T-helper 1 cell (primary cell): ENCODE measurements around the gene CRYGD.
"Not testable (repeated sequence)": the region's sequence is repeated elsewhere in the genome, so short reads cannot be mapped to it uniquely, and the experiment has no call there.

ENCODE experiments used
- DNase-seq, 5 donors: peaks; one replicate each; pipeline ENCODE4 v3.0.0-alpha.2; 2012 to 2020

The CRYGD gene

GRCh38 chr2:208129744-208130711, 5.7 kb upstream of the CRYGD start, which contains the start of gene CRYGC:
TSS of gene CRYGC (minus strand) at chr2:208129828. CDS start at chr2:208129792, 36 bp downstream.
- DNase-seq: no peak

GRCh38 chr2:208128136-208128535, 3.8 kb upstream of the CRYGD start:
- no peak for DNase-seq

- no peak for DNase-seq
Observed at GRCh38 chr2:208127090-208127489, 2.8 kb upstream of the CRYGD start.

GRCh38 chr2:208125251-208125650, 927 bp upstream of the CRYGD start:
- no peak for DNase-seq

GRCh38 chr2:208122248-208122647, 2.1 kb downstream of the CRYGD start:
- DNase-seq: no peak

GRCh38 chr2:208118918-208119317, 5.4 kb downstream of the CRYGD start:
- DNase-seq: no peak

- not testable (repeated sequence) for DNase-seq
Observed at GRCh38 chr2:208117390-208117789, 6.9 kb downstream of the CRYGD start.

- no peak for DNase-seq
Observed at GRCh38 chr2:208112969-208113368, 11.4 kb downstream of the CRYGD start.

- DNase-seq: not testable (repeated sequence)
Observed at GRCh38 chr2:208112273-208112745, 12.0 kb downstream of the CRYGD start.

- no peak for DNase-seq
Observed at GRCh38 chr2:208103616-208104015, 20.7 kb downstream of the CRYGD start.

- DNase-seq: no peak
Observed at GRCh38 chr2:208101716-208102631, 22.4 kb downstream of the CRYGD start.

GRCh38 chr2:208099682-208100470, 24.4 kb downstream of the CRYGD start:
- no peak for DNase-seq

- not testable (repeated sequence) for DNase-seq
Observed at GRCh38 chr2:208098701-208099100, 25.6 kb downstream of the CRYGD start.

- no peak for DNase-seq
Observed at GRCh38 chr2:208098267-208098666, 26.1 kb downstream of the CRYGD start.

GRCh38 chr2:208097801-208098200, 26.5 kb downstream of the CRYGD start:
- no peak for DNase-seq

- no peak for DNase-seq
Observed at GRCh38 chr2:208097313-208097712, 27.0 kb downstream of the CRYGD start.

GRCh38 chr2:208096080-208096479, 28.2 kb downstream of the CRYGD start:
- DNase-seq: no peak

GRCh38 chr2:208093128-208093527, 31.2 kb downstream of the CRYGD start:
- DNase-seq: no peak

- DNase-seq: no peak
Observed at GRCh38 chr2:208092093-208092832, 32.1 kb downstream of the CRYGD start.

- DNase-seq: no peak
Observed at GRCh38 chr2:208090420-208090819, 33.9 kb downstream of the CRYGD start.

GRCh38 chr2:208086029-208086428, 38.3 kb downstream of the CRYGD start:
- no peak for DNase-seq

GRCh38 chr2:208083807-208084206, 40.5 kb downstream of the CRYGD start:
- DNase-seq: no peak
